Kidney epithelial cell (primary cell): ENCODE measurements around the gene TSC22D3. TPM values are rescaled to one million over a fixed set of nuclear protein-coding genes. Genes with fewer than 3 reads are reported as not detected.

Experiments used
- DNase-seq: peaks from one replicate; pipeline ENCODE4 v3.0.0-alpha.2; 2010; ENCODE audit warnings: low read depth
- H3K27me3 ChIP-seq: 2 replicates; pipeline ENCODE4 v1.6.0; 2011; ENCODE audit warnings: low read length; ENCODE audit not compliant: control insufficient read depth, insufficient read depth
- H3K36me3 ChIP-seq: 2 replicates; pipeline ENCODE4 v1.5.1; 2011; ENCODE audit warnings: low read length; ENCODE audit not compliant: control insufficient read depth, insufficient read depth
- H3K4me3 ChIP-seq: 2 replicates; pipeline ENCODE4 v1.5.1; 2011; ENCODE audit warnings: low read depth, mild to moderate bottlenecking, control low read depth, low read length
- CTCF ChIP-seq: IDR thresholded peaks from 2 replicates; pipeline ENCODE4 v1.5.1; 2011; ENCODE audit warnings: mild to moderate bottlenecking, moderate library complexity, low read length, control low read depth, inconsistent platforms; ENCODE audit not compliant: insufficient read depth, poor library complexity, severe bottlenecking
- total RNA-seq: library from RNA; depleted of rRNA; stranded (reverse); fragments of >200 nt; gene quantifications from 2 replicates; pipeline ENCODE4 v1.2.3, GENCODE V29; 2015

TSC22D3 gene
- total RNA-seq, 1 donor from 2014 or later = 69.0 TPM

DNA sequence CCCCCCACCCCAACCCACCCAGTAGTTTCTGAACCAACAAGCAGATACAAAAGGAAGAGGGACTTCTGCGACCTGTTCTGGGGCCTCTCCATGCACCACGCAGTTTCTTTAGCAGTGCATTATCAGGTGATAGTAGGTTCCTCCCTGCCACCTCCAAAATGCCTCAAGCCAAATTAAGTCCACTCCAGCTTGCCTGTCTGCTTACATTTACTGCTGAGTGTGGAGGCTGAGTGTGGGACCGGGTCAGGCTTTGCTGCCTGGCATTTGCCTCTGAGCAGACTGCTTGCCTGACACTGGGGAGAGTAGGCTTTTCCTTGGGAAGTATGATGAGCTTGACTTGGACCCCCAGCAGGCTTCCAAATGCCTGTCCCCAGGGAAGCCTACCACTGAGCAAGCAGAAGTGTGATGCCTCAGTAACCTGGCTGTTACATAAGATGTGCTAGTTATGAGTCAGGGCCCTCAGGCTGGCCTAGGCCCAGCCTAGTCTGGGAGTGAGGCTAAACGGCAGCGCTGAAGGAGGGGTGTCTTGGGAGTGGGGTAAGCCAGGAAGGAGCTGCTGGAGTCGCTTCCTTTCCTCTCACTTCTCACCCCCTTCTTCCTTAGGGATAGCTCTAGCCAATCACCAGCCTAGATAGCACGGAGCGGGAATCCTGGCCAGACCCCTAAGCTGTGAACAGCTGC, 9.0 kb downstream of the TSC22D3 start:
- Histone ChIP-seq H3K4me3 (no peak overlapping the region), H3K36me3 (no peaks in the 10 kb centered on the region), H3K27me3 (no peaks in the 10 kb centered on the region)
- peak; percentile 41 for DNase-seq
- TF ChIP-seq CTCF = no peak

GRCh38 chrX:107764845-107765608, 10.6 kb downstream of the TSC22D3 start:
- Histone ChIP-seq H3K4me3 (no peak overlapping the region), H3K27me3 (no peaks in the 10 kb centered on the region), H3K36me3 (no peaks in the 10 kb centered on the region)
- DNase-seq = no peak
- TF ChIP-seq CTCF = no peak

DNA sequence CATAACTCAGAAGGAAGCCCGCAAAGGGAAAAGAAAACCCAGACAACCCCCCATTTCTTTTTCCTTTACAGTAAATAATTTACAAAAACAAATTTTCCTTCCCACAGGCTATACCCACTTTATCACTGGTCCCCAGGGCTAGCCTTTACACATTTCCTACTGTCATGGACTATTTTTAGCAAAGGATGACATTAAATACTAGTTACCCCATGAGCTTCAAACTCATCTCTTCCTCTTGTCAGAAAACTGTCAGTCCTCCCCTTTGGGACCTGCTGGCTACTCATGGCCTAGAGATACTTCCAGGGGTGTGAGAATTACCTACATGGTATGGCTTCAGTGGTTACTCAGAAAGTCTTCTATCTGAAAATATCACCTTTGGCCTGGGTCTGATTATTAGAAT, 11.9 kb downstream of the TSC22D3 start:
- TF ChIP-seq CTCF = no peak
- Histone ChIP-seq H3K36me3 (no peaks in the 10 kb centered on the region), H3K27me3 (no peaks in the 10 kb centered on the region), H3K4me3 (no peak overlapping the region)
- no peak for DNase-seq

DNA sequence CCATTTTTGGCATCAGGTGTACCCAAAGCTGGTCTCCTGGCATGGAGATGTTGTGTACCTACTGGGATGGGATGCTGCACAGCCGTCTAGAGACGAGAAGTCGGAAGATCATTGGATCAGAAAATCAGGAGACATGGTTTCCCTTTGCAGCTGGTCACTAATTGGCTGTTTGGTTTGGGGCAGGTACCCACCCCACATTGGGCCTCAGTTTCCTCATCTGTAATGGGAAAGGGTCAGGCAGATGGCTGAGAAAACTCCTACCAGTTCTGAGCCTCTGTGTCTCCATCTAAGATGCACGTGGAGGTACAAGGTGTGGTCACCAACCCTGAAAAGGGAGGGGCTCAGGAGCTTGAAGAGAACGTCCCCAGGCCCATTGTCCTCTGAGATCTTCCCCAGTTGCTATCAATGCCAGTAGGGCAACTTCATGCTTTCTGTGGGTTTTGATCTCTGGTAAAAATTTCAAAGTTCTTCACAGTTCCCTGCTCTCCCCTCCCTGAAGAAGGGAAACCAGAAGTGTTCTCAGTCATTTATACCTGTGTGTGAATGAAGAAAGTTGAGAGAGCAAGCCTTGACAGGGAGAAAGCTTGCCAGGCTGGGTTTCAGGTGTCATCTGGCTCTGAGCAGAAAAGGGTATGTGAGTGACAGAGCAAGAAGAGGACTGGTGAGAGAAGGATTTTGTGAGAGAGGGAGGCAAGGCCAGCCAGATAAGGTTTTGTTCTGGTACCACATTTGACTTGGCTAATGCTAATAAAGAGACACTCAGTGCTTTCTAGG, 15.1 kb downstream of the TSC22D3 start:
- TF ChIP-seq CTCF = no peak
- no peak overlapping the region for H3K4me3 ChIP-seq
- no peaks in the 10 kb centered on the region for H3K36me3 ChIP-seq
- H3K27me3 ChIP-seq = no peaks in the 10 kb centered on the region
- no peak for DNase-seq

DNA sequence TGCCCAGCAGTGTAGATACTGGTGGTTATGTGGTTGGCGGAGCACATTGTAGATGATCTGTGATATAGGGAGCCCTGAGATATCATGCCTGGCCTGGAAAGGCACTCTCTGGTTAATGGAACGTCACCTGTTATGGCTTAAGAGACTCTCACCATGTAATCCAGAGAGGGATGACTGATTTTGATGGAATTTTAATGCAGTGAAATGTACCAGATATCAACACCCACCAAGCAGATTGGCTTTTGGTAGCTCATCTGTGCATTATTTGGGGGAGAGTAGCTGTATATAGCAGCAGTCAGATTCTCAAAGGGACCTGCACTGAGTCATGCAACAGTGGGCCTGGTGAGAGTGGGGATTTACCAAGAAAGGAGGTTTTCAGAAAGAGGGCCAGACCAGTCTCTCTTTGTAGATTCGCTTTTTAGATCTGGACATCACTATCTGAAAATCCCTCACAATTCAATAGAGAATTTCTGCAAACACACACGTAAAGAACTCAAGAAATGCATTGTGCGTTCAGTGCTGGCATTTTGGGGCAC, 17.3 kb downstream of the TSC22D3 start:
- Histone ChIP-seq H3K4me3 (no peak overlapping the region), H3K36me3 (no peaks in the 10 kb centered on the region), H3K27me3 (no peaks in the 10 kb centered on the region)
- TF ChIP-seq CTCF = no peak
- no peak for DNase-seq
